CD4-positive, alpha-beta T cell treated with Interleukin-10 for 1 hour (primary cell): ENCODE results near the gene RXRG.

Experiments
- DNase-seq: peaks from one replicate; pipeline ENCODE4 v3.0.0-alpha.2; 2020

The RXRG gene

DNA sequence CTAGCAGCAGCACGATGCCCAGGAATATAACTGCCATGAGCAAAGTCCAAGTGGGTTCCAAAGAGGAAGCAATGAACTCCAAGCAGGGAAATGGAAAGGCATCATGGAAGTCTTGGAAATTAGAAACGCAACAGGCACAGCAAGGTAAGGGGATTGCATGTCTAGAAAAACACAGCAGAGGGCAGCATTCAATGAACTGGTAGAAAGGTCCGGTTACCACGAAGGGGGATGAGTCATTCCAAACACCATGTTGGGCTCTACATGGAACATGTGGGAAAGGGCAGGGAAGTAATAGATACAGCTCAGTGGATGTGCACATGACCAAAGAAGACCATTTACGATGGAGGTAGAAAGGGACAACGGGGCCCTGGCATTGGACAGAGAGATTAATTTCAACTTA, 36.4 kb downstream of the RXRG start:
- no peak for DNase-seq

- no peak for DNase-seq
These were observed 37.5 kb downstream of the RXRG start for GRCh38 chr1:165407398-165407797.

- DNase-seq: peak; percentile 37
These were observed 41.0 kb downstream of the RXRG start for GRCh38 chr1:165403835-165404482.

DNA sequence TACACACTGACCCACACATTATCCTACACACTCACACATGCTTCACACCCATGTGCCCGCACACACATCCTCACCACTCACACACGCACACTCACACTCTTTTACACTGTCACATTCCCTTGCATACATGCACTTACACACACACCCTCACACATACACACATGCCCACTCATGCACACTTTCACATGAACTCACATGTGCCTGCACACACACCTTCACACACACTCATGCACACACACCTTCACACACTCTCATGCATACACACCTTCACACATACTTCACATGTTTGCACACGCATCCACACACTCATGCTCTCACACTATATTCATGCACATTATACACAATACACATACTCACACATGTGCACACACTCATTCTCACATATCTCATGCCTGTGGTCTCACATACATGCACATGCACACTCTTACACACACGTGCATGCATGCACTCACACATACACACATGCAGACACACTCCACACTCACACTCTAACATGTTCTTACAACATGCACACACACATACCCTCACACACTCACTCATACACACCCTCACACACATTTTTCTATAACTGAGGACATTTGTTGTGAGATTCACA, 42.3 kb downstream of the RXRG start:
- no peak for DNase-seq

GRCh38 chr1:165397944-165398343, 47.0 kb downstream of the RXRG start:
- DNase-seq: no peak

DNA sequence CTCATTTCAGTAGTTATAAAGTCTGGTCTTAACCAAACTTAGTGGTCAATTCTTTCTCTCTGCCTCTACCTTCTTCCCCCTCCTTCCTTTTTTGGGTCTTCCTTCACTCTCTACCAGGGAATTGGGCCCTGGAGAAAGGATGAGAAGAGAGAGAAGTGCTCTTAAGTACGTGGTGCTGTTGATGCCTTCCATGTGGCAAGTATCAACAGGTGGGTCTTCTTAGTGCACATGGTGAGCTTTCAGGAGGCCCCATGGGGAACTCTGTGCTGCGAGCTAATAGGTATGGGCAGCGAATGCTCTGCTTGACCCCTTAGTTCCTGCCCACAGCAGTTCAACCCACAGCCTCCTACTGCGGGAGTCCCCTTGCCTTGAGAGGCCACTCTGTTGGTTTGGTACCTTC, 49.0 kb downstream of the RXRG start:
- no peak for DNase-seq

GRCh38 chr1:165395478-165395877, 49.4 kb downstream of the RXRG start:
- DNase-seq: no peak

DNA sequence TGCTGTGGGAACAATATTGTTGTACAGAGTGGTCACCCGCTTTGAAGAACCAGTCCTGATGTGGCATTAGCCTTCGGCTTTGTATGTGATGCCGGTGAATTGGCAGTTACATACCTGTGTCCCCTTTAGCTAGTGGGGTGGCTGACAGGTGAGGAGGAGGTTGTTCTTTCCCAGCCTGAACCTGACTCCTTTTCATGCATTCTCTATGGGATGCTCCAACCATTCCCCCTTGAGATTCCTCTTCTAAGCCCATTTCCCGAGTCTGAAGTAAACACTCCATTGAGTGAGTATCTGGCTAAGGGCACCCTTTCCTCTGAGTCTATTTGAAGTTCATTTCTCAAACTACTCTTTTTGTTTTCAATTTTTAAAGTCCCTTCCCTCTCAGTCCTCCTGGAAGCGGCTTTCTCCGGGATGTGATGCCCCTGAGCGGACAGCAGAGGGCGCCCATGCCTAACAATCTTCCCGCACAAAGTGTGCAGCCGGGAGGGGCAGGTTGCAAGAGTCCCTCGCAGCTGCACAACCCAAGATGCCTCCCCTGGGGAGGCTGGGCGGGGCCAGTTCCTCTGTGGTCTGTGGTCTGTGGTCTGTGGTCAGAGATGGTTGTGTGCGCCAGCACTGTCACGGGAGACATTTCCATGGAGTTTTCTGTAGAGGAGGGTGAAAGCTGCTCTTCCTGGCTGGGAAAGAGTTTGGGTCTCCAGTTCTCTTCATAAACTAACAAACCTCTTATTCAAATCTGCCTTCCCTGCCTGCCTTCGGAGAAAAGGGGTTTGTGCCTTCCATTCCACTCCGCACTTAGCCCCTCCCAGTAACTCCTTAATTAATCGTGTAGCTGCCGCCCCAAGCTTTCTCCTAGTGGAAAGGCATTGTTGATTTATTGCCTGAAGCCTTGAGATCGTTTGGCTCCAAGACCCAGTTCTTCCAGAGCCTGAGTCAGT, 52.0 kb downstream of the RXRG start:
- peak; percentile 94 for DNase-seq

DNA sequence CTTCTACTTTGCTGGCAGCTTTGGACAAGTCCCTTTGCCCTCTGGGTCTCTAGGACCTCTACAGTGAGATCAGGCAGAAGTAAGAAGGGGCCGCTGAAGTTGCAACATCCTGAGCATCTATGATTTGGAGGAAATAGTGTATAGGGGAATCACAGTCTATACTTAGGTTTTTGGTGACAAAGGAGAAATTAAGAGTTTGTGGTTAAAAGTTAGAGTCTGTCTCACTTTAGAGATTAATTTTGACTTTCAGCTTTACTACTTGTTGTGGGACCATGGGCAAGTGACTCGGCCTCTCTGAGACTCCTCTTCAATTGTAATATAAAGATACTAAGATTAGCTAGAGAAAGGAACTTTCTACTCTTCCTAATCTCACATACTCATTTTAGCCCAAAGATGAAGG, 55.3 kb downstream of the RXRG start:
- no peak for DNase-seq

- DNase-seq: no peak
These were observed 57.0 kb downstream of the RXRG start for GRCh38 chr1:165387961-165388360.

DNA sequence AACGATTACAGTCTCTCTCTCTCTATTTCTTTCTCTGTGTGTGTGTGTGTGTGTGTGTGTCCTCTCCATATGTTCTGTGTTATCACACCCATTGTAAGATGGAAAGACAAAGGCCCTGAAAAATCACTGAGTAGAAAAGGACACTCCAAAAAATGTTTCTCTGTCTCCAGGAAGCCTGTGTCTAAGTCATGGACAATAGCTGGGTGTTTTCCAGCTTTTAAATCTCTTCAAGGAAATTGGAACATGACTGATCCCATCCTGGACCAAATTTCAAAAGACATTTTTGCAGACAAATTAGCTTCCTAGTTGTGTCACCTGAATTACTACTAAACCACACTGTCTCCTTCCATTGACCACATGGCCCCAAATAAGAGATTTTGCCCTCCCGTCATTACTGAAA, 57.4 kb downstream of the RXRG start:
- DNase-seq: no peak

- no peak for DNase-seq
These were observed 61.1 kb downstream of the RXRG start for GRCh38 chr1:165383599-165384405.

GRCh38 chr1:165383067-165383466, 61.9 kb downstream of the RXRG start:
- DNase-seq: no peak

DNA sequence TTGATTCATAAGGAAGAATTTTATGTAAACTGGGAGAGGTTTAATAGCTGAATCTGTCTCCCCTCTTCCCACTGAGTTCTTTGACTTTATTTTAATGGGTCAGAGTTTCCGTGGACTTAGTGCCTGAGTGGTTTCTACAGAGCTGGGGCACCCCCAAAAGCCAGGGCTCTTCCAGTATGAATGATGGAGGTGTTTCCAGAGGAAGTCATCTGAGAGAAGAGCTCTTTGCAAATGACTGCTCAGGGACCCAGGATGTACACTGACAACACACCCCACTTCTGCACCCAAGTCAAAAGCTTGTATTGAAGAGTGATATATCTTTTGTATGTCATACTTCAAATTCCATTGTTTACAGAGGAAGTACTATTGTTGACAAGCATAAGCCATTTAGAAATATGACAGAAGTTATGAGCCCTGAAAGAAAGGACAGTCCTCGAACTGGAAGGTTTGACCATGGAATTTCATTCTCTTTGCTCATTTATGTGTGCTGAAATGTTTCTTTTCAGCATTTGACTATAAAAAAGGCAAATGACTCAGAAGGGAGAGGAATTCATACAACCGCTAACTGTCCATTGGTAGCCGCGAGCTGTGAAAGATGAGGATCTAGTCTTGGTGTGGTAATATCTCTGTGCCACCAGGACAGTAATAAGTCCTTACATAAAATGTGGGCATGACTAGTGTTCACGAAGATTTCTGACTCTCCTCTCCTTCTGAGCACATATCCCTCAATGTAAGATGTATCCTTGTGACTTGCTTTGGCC, 63.0 kb downstream of the RXRG start:
- DNase-seq: no peak

DNA sequence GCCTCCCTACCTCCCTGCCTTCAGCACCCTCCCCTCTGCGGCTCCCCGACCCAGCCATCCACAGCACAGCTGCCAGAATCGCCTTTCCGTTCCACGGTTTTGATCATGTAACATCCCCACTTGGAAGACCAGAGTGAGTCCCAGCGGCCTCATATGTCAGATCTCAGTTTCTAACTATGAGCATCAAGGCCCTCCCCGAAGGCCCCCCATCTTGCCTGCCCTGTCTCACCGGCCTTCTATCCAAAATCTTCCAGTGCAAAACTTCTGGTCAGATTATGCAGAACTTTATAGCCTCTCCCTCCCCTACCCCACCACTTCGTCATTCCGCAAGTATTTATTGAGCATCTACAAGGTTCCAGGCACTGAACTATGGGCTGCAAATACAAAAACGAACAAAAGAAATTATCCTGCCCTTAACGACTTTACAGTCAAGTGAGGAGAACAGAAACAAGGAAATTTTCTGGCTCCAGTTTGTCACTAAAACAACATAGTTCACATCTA, 68.1 kb downstream of the RXRG start:
- no peak for DNase-seq

DNA sequence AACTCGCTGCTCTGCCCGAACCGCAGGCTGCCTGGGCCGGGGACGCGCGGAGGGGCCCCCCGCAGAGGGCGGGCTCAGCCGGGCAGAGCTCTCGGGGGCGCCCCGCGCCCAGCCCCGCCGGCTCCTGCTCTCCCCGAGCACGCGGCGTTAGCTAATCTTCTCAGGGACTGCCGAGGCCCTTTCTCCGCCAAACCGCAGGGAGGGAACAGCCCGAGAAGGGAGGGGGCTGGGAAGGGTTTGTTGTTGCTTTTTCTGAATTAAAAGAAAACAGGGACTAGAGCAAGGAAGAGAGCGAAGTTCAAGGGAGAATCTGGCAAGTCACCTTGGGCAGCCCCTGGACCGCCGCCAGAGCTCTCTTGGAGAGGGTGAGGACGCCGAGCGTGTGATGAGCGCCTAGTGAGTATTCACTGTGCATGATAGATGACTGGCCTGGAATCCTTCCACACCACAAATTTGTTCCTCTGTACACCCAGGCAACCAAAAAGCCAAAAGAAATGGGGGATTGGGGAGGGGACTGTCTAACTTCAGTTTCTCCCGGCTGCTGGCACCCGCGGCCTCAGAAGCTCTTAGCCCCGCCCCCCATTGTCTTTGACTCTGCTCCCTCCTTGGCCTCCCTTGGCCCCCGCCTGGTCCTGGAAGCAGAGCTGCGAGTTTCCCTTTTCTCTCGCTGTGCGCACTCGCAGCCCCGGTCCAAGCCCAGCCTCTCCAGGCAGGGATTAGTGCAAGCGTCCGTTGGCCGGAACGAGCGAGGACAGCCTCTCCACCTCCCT, 68.7 kb downstream of the RXRG start:
- DNase-seq: no peak

- DNase-seq: no peak
These were observed 69.3 kb downstream of the RXRG start for GRCh38 chr1:165375623-165376022.

DNA sequence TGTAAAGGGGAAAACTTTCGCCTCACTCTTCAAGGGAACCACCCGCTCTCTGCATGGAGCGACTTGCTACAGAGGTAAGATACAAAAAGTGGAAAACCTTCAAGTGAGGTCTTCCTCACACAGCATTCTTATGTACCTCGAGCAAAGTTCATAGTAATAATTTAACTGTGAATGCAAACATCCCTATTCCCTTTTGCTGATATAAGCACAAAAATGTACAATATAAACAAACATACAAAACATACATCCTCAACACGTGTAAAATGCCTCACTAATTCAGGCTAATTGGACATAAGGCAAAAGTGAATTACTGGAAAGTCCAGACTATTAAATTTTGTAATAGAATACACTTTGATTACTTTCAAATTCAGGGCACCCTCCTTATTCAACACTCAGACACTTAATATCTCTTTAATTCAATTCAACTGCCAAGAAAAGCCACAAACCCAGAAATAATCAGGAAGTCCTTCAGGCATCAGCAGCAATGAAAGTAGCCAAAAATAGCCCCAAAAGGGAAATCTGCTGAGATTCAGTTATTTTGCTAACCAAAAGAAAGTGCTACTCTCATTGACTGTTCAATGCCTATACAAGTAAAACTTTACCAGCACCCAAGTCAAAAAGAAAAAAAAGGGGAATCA, 73.2 kb downstream of the RXRG start:
- DNase-seq: no peak

GRCh38 chr1:165369255-165369848, 75.6 kb downstream of the RXRG start:
- DNase-seq: peak; percentile 52

- peak; percentile 74 for DNase-seq
These were observed 77.4 kb downstream of the RXRG start for GRCh38 chr1:165367375-165367993.
